ENCODE results near the gene TRIM17. TPM values are rescaled to one million over a fixed set of nuclear protein-coding genes. Genes with fewer than 3 reads are reported as not detected.

The TRIM17 gene
- total RNA-seq, 4 donors from 2014 or later: 1.2 to 3.8 (median 2.8) TPM

GRCh38 chr1:228414511-228415211 is 2.0 kb downstream of the TRIM17 start:
- TF ChIP-seq POLR2A (IDR thresholded peaks at IDR 0.05) (no peak), CTCF (IDR thresholded peaks at IDR 0.05) (no peak), POLR2AphosphoS5 (IDR thresholded peaks at IDR 0.05) (no peak), EP300 (IDR thresholded peaks at IDR 0.05) (no peak)
- Histone ChIP-seq H3K27me3 (peaks cover 11% of the 10 kb centered on the region), H3K4me1 (peaks cover 33% of the 10 kb centered on the region), H3K27ac (no peak overlapping the region), H3K36me3 (peaks cover 3% of the 10 kb centered on the region), H3K9me3 (no peaks in the 10 kb centered on the region), H3K4me3 (no peak overlapping the region)
- peak in 1 of 2 donors; percentile 53 for DNase-seq (ENCODE audit: low spot score in 2 of 2)
- WGBS: 86% methylated on average over 20 of the region's 25 CpGs

GRCh38 chr1:228413241-228414010 is 3.2 kb downstream of the TRIM17 start:
- H3K27ac ChIP-seq: no peak overlapping the region
- peaks cover 3% of the 10 kb centered on the region for H3K36me3 ChIP-seq
- no peaks in the 10 kb centered on the region for H3K9me3 ChIP-seq
- TF ChIP-seq CTCF (IDR thresholded peaks at IDR 0.05) (no peak), EP300 (IDR thresholded peaks at IDR 0.05) (no peak), POLR2A (IDR thresholded peaks at IDR 0.05) (no peak), POLR2AphosphoS5 (IDR thresholded peaks at IDR 0.05) (no peak)
- H3K4me1 ChIP-seq: peaks cover 40% of the 10 kb centered on the region
- peaks cover 11% of the 10 kb centered on the region for H3K27me3 ChIP-seq
- DNase-seq (ENCODE audit: low spot score in 2 of 2): peak in 1 of 2 donors; percentile 36
- WGBS: 91% methylated on average over 9 of the region's 10 CpGs
- H3K4me3 ChIP-seq: no peak overlapping the region

GRCh38 chr1:228411548-228412430 is 4.9 kb downstream of the TRIM17 start:
- no peak overlapping the region for H3K4me3 ChIP-seq
- no peaks in the 10 kb centered on the region for H3K9me3 ChIP-seq
- 85% methylated on average over 8 of the region's 9 CpGs for WGBS
- H3K4me1 ChIP-seq: peaks cover 42% of the 10 kb centered on the region
- H3K36me3 ChIP-seq: peaks cover 3% of the 10 kb centered on the region
- TF ChIP-seq CTCF (IDR thresholded peaks at IDR 0.05) (no peak), EP300 (IDR thresholded peaks at IDR 0.05) (no peak), POLR2A (IDR thresholded peaks at IDR 0.05) (no peak), POLR2AphosphoS5 (IDR thresholded peaks at IDR 0.05) (no peak)
- H3K27me3 ChIP-seq: peaks cover 11% of the 10 kb centered on the region
- no peak overlapping the region for H3K27ac ChIP-seq
- DNase-seq (ENCODE audit: low spot score in 2 of 2): peak in 1 of 2 donors; percentile 44

GRCh38 chr1:228411121-228411520 is 5.5 kb downstream of the TRIM17 start:
- Histone ChIP-seq H3K27me3 (peaks cover 5% of the 10 kb centered on the region), H3K27ac (no peak overlapping the region), H3K36me3 (peaks cover 3% of the 10 kb centered on the region), H3K4me3 (no peak overlapping the region), H3K4me1 (peaks cover 35% of the 10 kb centered on the region), H3K9me3 (no peaks in the 10 kb centered on the region)
- TF ChIP-seq POLR2AphosphoS5 (IDR thresholded peaks at IDR 0.05) (no peak), CTCF (IDR thresholded peaks at IDR 0.05) (no peak), POLR2A (IDR thresholded peaks at IDR 0.05) (no peak), EP300 (IDR thresholded peaks at IDR 0.05) (no peak)
- 90% methylated on average over 5 of the region's 5 CpGs for WGBS
- DNase-seq (ENCODE audit: low spot score in 2 of 2): peak in 1 of 2 donors; percentile 40

All from suprapubic skin (tissue), 4 donors.